Adrenal gland (tissue), 12 donors: ENCODE data around the gene TOMM6. TPM values are rescaled to one million over a fixed set of nuclear protein-coding genes. Genes with fewer than 3 reads are reported as not detected.

Source experiments
- DNase-seq, 7 donors: peaks; one replicate each; pipeline ENCODE4 v3.0.0-alpha.2; 2019 to 2020
- H3K27ac ChIP-seq, 5 donors: fragments of 200-600 bp; sonication (generic) in 4 of 5; 1 replicate in 3 of 5; 2 replicates in 2 of 5; pipeline versions ENCODE4 v1.5.1 to v1.8.0; 2016 to 2020; ENCODE audit warnings: mild to moderate bottlenecking in 1 of 5
- H3K27me3 ChIP-seq: fragments of 200-600 bp; 2 replicates; pipeline ENCODE4 v1.8.0; 2021
- H3K36me3 ChIP-seq, 2 donors: fragments of 200-600 bp; replicated peaks in 1 of 2; 1 replicate in 1 of 2; 2 replicates in 1 of 2; pipeline versions ENCODE4 v1.5.1 to v1.8.0; 2018 to 2022
- H3K4me1 ChIP-seq, 2 donors: fragments of 200-600 bp; replicated peaks in 1 of 2; 1 replicate in 1 of 2; 2 replicates in 1 of 2; pipeline versions ENCODE4 v1.5.1 to v1.8.0; 2018 to 2021
- H3K4me3 ChIP-seq, 4 donors: fragments of 200-600 bp; sonication (generic) in 3 of 4; one replicate each; pipeline ENCODE4 v1.5.1; 2016 to 2018
- H3K9me3 ChIP-seq, 3 donors: fragments of 200-600 bp; sonication (generic) in 1 of 3; replicated peaks in 1 of 3; 1 replicate in 2 of 3; 2 replicates in 1 of 3; pipeline versions ENCODE4 v1.5.1 to v1.8.0; 2016 to 2021
- CTCF ChIP-seq, 6 experiments: fragments of 450-650 bp in 4 of 6; fragments of 200-600 bp in 2 of 6; sonication (generic) in 1 of 6; IDR thresholded peaks; 1 replicate in 5 of 6; 2 replicates in 1 of 6; pipeline versions ENCODE4 v1.5.1 to v1.8.0; 2016 to 2021; ENCODE audit warnings: antibody characterized with exemption in 6 of 6, mild to moderate bottlenecking in 2 of 6, moderate library complexity in 1 of 6
- POLR2A ChIP-seq, 2 donors: fragments of 450-650 bp; IDR thresholded peaks; one replicate each; pipeline ENCODE4 v1.6.1; 2017; ENCODE audit warnings: antibody characterized with exemption in 2 of 2, mild to moderate bottlenecking in 2 of 2, moderate library complexity in 1 of 2
- WGBS, 4 donors: extraction: QIAGEN DNeasy Blood & Tissue Kit in 2 of 4; methylation state at CpG; one replicate each; pipeline versions ENCODE4 v1.1.5 to v1.1.7; 2013 to 2017; 5-methylcytosine and 5-hydroxymethylcytosine counted together
- intact Hi-C, 2 donors: fragments of 100-400 bp; cut with DNase I; formaldehyde crosslinking; loops; one replicate each; pipeline versions ENCODE4 v1.14.1 to v1.15.0; 2022 to 2023
- polyA plus RNA-seq, 3 donors: library from polyadenylated mRNA; stranded (reverse); fragments of 200-250 nt in 2 of 3; fragments of 350-450 nt in 1 of 3; fragmentation: Illumina TruSeq in 1 of 3; extraction: RNeasy Lipid Tissue Mini Kit (QIAGEN cat#74804) in 1 of 3; gene quantifications; one replicate each; pipeline ENCODE4 v1.2.3, GENCODE V29; 2013 to 2014
- total RNA-seq, 9 donors: library from RNA; depleted of rRNA in 4 of 9; stranded (reverse); fragments of >200 nt in 4 of 9; fragments of 120-200 nt in 1 of 9; fragmentation: NEBNext Ultra II Directional in 1 of 9; extraction: Animal tissue kit (Norgen Biotek cat#: 25700) in 1 of 9; gene quantifications; one replicate each; pipeline versions ENCODE4 v1.1.0 to v1.2.4, GENCODE V29; 2013 to 2023
- donor health status: healthy with polysubstance abuse.
- donor health status: Bipolar disorder and iron deficiency.
- donor health status: DM: yes; HTN: yes; CAD: no.
- donor health status: DM: no; HTN: no; CAD: no.
- donor health status: DM: no; HTN: no; CAD: no.
- donor health status: DM: yes; HTN: yes; CAD: no.

TOMM6 gene
- total and polyA plus RNA-seq, 12 donors = 146 to 507 (median 243) TPM

GRCh38 chr6:41786451-41787218 is 859 bp upstream of the TOMM6 start:
- intact Hi-C loops = loop anchor here (10.0 kb wide), 1 partner anchor 148 kb away; no protein-coding TSS in a partner anchor
- Histone ChIP-seq H3K4me3 (peak overlapping the region; percentile 5 to 100 (median 57)), H3K4me1 (peaks cover 15 to 25% of the 10 kb centered on the region in 2 donors), H3K27ac (peak overlapping the region; percentile 80 to 95 (median 92)), H3K9me3 (no peaks in the 10 kb centered on the region), H3K36me3 (peaks cover 0 to 22% of the 10 kb centered on the region in 2 donors), H3K27me3 (no peaks in the 10 kb centered on the region)
- TF ChIP-seq POLR2A (IDR thresholded peaks at IDR 0.05) (peak in 1 of 2 donors; percentile 60), CTCF (IDR thresholded peaks at IDR 0.05) (peak; percentile 19 to 91 (median 58))
- peak; percentile 85 to 92 (median 88) for DNase-seq
- WGBS, 4 donors = 0 to 1% (median 1%) methylated on average over 13 to 58 of the region's 58 CpGs

- intact Hi-C loops = loop anchor here (10.0 kb wide), 1 partner anchor 145 kb away; no protein-coding TSS in a partner anchor
Measured at GRCh38 chr6:41789390-41789724, 1.9 kb downstream of the TOMM6 start.

GRCh38 chr6:41790045-41790444 is 2.6 kb downstream of the TOMM6 start:
- no peak overlapping the region for H3K4me3 ChIP-seq
- TF ChIP-seq CTCF (IDR thresholded peaks at IDR 0.05) (no peak), POLR2A (IDR thresholded peaks at IDR 0.05) (no peak)
- 93 to 100% (median 98%) methylated on average over 1 of the region's 1 CpG for WGBS, 4 donors
- no peaks in the 10 kb centered on the region for H3K9me3 ChIP-seq
- peaks cover 14 to 21% of the 10 kb centered on the region in 2 donors for H3K4me1 ChIP-seq
- H3K36me3 ChIP-seq = peaks cover 0 to 38% of the 10 kb centered on the region in 2 donors
- intact Hi-C loops = no loop called here
- peak in 1 of 7 donors; percentile 21 for DNase-seq
- no peaks in the 10 kb centered on the region for H3K27me3 ChIP-seq
- no peak overlapping the region for H3K27ac ChIP-seq

More at GRCh38 chr6:41789390-41789724, 1.9 kb downstream of the TOMM6 start:
- Histone ChIP-seq H3K4me1 (peaks cover 14 to 21% of the 10 kb centered on the region in 2 donors), H3K9me3 (no peaks in the 10 kb centered on the region), H3K36me3 (peaks cover 0 to 38% of the 10 kb centered on the region in 2 donors), H3K4me3 (no peak overlapping the region), H3K27me3 (no peaks in the 10 kb centered on the region), H3K27ac (no peak overlapping the region)
- peak in 1 of 7 donors; percentile 17 for DNase-seq
- WGBS, 4 donors = 71 to 81% (median 77%) methylated on average over 3 of the region's 3 CpGs
- no peak for TF ChIP-seq POLR2A (IDR thresholded peaks at IDR 0.05)
- TF ChIP-seq CTCF (IDR thresholded peaks at IDR 0.05) = no peak

GRCh38 chr6:41791305-41791704 is 3.8 kb downstream of the TOMM6 start:
- TF ChIP-seq POLR2A (IDR thresholded peaks at IDR 0.05) (no peak), CTCF (IDR thresholded peaks at IDR 0.05) (no peak)
- Histone ChIP-seq H3K36me3 (peaks cover 0 to 38% of the 10 kb centered on the region in 2 donors), H3K4me3 (no peak overlapping the region), H3K27me3 (no peaks in the 10 kb centered on the region), H3K27ac (no peak overlapping the region), H3K9me3 (no peaks in the 10 kb centered on the region), H3K4me1 (peaks cover 6 to 9% of the 10 kb centered on the region in 2 donors)
- WGBS, 4 donors = 67 to 84% (median 78%) methylated on average over 1 of the region's 1 CpG
- DNase-seq = peak in 1 of 7 donors; percentile 28
- intact Hi-C loops = no loop called here
